VCaP (cell line): Measurements from ENCODE around the gene ALLC.

Experiments used
- H3K27ac ChIP-seq: fragments of 450-650 bp; 2 replicates; pipeline ENCODE4 v1.5.1; 2017
- TF ChIP-seq, protein P1 (sequence below): fragments of 450-650 bp; conservative IDR thresholded peaks from 2 replicates; pipeline ENCODE4 v1.5.1; 2017; ENCODE audit warnings: mild to moderate bottlenecking, moderate library complexity

The ALLC gene

DNA sequence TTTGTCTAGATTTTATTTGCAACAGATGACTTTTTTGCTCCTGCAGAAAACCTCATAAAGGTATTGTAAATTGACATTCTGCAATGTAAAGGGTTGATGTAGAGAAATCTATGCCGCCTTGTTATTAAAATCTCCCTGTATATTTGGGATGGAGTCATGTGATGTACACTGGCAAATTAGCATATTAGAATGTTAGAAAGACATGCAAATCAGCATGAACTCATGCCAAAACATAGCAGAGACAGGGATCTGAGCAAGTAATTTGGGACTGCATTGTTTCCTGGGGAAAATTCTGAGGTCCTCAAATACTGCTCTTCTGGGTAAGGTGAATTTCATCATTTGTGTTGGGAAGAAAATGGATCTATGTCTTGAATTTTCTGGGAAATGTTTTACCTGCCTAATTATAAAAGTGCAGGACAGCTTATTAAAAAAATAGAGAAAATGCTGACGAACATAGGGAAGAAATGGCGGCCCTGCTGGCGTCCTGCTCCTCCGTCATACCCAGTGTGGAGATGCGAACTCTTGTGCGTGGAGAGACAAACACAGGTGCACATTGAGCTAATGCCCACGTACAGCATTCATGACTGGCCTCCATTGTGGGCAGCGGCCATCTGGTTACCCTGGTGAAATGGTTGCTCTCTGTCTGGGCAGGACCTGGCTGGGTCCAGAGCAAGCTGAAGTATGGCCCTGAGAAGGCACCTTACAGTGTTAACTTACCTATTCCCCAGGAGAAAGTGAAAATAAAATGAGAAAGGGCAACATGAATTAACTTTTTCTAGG is 16.3 kb downstream of the ALLC start:
- no peak overlapping the region for H3K27ac ChIP-seq
- TF ChIP-seq, protein P1, sequence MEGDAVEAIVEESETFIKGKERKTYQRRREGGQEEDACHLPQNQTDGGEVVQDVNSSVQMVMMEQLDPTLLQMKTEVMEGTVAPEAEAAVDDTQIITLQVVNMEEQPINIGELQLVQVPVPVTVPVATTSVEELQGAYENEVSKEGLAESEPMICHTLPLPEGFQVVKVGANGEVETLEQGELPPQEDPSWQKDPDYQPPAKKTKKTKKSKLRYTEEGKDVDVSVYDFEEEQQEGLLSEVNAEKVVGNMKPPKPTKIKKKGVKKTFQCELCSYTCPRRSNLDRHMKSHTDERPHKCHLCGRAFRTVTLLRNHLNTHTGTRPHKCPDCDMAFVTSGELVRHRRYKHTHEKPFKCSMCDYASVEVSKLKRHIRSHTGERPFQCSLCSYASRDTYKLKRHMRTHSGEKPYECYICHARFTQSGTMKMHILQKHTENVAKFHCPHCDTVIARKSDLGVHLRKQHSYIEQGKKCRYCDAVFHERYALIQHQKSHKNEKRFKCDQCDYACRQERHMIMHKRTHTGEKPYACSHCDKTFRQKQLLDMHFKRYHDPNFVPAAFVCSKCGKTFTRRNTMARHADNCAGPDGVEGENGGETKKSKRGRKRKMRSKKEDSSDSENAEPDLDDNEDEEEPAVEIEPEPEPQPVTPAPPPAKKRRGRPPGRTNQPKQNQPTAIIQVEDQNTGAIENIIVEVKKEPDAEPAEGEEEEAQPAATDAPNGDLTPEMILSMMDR, result no peak

DNA sequence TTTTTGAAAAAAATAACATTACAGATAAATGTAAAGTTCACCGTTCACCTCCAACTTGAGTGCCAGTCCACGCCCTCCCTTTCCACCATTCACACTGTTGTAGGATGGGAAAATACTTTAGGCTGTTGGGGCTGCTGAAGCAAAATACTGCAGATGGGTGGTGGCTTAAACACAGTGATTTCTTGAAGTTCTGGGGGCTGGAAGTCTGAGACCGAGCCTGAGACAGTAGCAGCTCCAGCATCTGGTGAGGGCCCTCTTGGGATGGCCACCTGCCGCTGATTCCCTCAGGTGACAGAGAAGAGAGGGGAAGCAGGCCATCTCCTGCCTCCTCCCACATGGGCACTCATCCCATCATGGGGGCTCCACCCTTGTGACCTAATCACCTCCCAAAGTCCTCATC is 17.7 kb downstream of the ALLC start:
- TF ChIP-seq, protein P1, result no peak

DNA sequence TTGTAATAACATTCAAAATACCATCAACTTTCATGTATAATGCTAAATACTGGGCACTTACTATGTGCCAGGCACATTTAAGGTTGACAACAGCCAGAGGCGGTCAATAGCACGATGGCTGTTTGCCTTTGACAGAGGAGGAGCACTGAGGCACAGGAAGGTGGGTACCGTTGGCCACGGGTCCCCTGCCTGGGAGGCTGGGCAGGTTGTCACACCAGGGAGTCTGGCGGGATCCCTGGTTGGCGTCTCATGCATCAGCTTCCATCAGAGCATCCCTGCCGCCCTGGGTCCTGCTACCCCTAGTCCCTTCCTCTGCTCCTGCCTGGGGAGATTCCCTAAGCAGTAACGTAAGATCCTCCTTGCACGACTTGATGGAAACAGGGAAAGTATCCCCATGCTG is 19.4 kb downstream of the ALLC start:
- TF ChIP-seq, protein P1, result no peak
- H3K27ac ChIP-seq, result no peak overlapping the region

More for the DNA sequence above, 17.7 kb downstream of the ALLC start:
- H3K27ac ChIP-seq, result no peak overlapping the region

DNA sequence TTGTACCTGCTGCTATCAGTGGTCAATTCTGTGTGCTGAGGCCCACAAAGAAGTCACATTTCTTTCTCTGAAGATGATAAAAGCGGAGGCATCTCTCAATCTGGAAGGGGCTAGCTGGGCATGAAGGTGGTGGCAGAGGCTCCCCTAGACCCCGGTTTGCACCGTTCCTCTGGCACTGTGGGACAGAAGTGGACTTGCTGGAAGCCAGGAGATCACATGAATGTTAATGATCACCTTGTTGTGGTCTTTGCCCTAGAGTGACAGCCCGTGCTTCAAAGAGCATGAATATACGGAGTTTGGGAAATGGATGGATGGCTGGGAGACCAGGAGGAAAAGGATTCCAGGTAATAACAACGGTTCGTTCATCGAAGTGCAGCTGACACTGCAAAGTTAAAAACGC is 20.2 kb downstream of the ALLC start:
- TF ChIP-seq, protein P1, result no peak

DNA sequence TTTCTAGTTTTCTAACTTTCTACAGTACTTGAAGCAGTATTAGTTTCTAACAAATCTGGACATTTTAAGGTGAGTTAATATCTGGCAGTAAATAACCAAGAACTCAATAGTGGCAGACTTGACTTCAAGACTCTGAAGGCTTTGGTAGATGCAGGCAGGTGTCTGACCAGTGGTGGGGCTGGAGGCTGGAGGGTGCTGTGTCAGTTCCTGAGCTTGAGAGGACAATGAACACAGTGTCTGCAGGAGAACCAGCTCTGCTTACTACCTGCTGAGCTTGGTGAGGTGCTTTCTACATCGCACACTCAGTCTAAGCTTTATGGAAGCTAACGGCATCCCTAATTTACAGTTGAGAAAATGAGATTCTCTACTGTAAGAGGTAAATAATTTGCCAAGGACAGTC is 21.2 kb downstream of the ALLC start:
- no peak overlapping the region for H3K27ac ChIP-seq
- TF ChIP-seq, protein P1, result no peak

More for the DNA sequence above, 20.2 kb downstream of the ALLC start:
- H3K27ac ChIP-seq, result no peak overlapping the region

DNA sequence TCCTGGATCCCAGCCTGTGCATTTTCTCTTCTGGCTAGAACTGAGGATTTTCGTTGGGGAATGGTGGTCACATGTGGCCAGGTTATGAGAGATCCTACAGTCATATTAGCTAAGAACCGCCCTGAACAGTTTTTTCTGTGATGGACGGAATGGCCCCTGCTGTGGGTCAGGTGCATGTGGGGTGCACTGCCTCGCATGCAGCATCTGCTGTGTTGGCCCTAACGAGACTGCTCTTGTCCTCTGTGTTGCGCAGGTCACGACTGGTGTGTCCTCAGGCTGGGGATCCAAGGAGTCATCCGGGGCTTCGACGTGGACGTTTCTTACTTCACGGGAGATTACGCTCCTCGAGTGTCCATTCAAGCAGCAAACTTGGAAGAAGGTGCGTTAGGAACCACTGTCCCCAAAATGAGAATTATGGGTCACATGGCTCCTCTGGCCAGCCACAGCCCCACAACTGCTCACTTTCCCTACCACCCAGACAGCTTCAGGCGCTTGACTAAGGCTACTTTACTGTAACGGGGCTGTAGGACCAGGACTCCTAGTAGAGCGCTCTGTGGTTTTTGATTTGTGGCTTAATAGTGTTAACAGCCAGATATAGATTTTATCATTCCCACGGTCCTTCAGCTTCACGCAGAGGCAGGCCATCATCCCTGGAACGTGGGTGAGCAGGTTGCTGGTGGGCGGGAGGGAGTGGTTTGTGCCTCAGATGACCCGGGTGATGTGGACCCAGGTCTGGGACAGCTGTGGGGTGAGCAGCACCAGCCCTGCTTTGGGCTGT is 21.8 kb downstream of the ALLC start:
- H3K27ac ChIP-seq, result no peak overlapping the region
- TF ChIP-seq, protein P1, result no peak

DNA sequence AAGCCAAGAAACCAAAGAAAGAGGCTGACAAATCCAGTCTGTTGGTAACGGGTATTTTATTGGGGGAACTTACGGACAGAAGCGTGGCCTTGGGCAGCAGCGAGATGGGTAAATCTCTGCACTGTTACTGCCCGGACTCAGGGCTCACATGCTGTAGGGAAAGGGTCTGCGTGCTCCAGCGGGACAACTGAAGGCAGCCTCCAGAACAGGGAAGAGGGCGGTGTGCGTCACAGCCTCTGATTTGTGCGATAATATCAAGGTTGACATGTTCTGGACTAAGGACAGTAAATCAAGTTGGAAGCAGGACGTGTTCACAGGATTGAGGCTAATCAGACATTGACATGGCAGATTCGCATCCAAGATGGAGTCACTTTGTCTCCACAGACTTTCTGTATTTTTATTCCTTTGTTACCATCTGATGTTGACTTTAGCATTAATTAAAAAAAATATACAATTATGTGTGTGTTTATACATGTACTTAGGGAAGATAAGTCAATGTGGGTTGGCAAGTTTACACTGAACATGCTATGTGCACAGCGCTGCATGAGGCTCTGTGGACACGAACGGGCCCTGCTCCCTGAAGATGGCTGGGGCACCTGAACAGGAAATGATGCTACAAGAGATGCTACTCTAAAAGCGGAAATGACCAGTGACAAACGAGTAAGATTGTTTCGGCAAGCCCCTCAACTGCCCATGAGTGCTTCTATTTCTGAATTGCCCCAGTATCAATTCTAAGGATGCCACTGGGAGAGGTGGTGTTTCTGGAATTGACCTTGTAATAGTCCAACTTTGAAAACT is 22.7 kb downstream of the ALLC start:
- TF ChIP-seq, protein P1, result no peak
- H3K27ac ChIP-seq, result no peak overlapping the region
